ENCODE results near the gene RNF150. TPM values are rescaled to one million over a fixed set of nuclear protein-coding genes. Genes with fewer than 3 reads are reported as not detected.

Gene RNF150
- total RNA-seq, 4 donors from 2014 or later, result 9.7 to 58.2 (median 36.6) TPM

- no peak for DNase-seq
- Histone ChIP-seq H3K27me3 (no peaks in the 10 kb centered on the region), H3K4me1 (no peaks in the 10 kb centered on the region), H3K9me3 (no peaks in the 10 kb centered on the region), H3K27ac (no peak overlapping the region), H3K4me3 (no peak overlapping the region), H3K36me3 (no peaks in the 10 kb centered on the region)
- TF ChIP-seq POLR2A (IDR thresholded peaks at IDR 0.05) (no peak), CTCF (IDR thresholded peaks at IDR 0.05) (no peak)
- intact Hi-C loops (cut with DNase I; ENCODE audit: low total_unique reads), result no loop called here
These were observed 66.6 kb downstream of the RNF150 start for GRCh38 chr4:141066690-141067089.

GRCh38 chr4:141065872-141066271 is 67.4 kb downstream of the RNF150 start:
- no peaks in the 10 kb centered on the region for H3K27me3 ChIP-seq
- H3K27ac ChIP-seq, result no peak overlapping the region
- TF ChIP-seq POLR2A (IDR thresholded peaks at IDR 0.05) (no peak), CTCF (IDR thresholded peaks at IDR 0.05) (no peak)
- H3K4me1 ChIP-seq, result no peaks in the 10 kb centered on the region
- no peak for DNase-seq
- no peaks in the 10 kb centered on the region for H3K9me3 ChIP-seq
- H3K4me3 ChIP-seq, result no peak overlapping the region
- no peaks in the 10 kb centered on the region for H3K36me3 ChIP-seq
- intact Hi-C loops (cut with DNase I; ENCODE audit: low total_unique reads), result no loop called here

- TF ChIP-seq CTCF (IDR thresholded peaks at IDR 0.05) (no peak), POLR2A (IDR thresholded peaks at IDR 0.05) (no peak)
- no peak for DNase-seq
- intact Hi-C loops (cut with DNase I; ENCODE audit: low total_unique reads), result no loop called here
These were observed 70.6 kb downstream of the RNF150 start for GRCh38 chr4:141062651-141063050.

GRCh38 chr4:141058591-141059512 is 74.4 kb downstream of the RNF150 start:
- TF ChIP-seq POLR2A (IDR thresholded peaks at IDR 0.05) (no peak), CTCF (IDR thresholded peaks at IDR 0.05) (no peak)
- no peaks in the 10 kb centered on the region for H3K9me3 ChIP-seq
- intact Hi-C loops (cut with DNase I; ENCODE audit: low total_unique reads), result no loop called here
- no peak overlapping the region for H3K27ac ChIP-seq
- no peaks in the 10 kb centered on the region for H3K27me3 ChIP-seq
- H3K4me3 ChIP-seq, result no peak overlapping the region
- no peaks in the 10 kb centered on the region for H3K36me3 ChIP-seq
- no peak for DNase-seq
- no peaks in the 10 kb centered on the region for H3K4me1 ChIP-seq

More at GRCh38 chr4:141062651-141063050, 70.6 kb downstream of the RNF150 start:
- H3K27ac ChIP-seq, result no peak overlapping the region
- H3K36me3 ChIP-seq, result no peaks in the 10 kb centered on the region
- H3K9me3 ChIP-seq, result no peaks in the 10 kb centered on the region
- no peak overlapping the region for H3K4me3 ChIP-seq
- H3K4me1 ChIP-seq, result no peaks in the 10 kb centered on the region
- no peaks in the 10 kb centered on the region for H3K27me3 ChIP-seq

GRCh38 chr4:141057582-141057981 is 75.7 kb downstream of the RNF150 start:
- Histone ChIP-seq H3K27ac (no peak overlapping the region), H3K36me3 (no peaks in the 10 kb centered on the region), H3K4me1 (no peaks in the 10 kb centered on the region), H3K4me3 (no peak overlapping the region), H3K27me3 (no peaks in the 10 kb centered on the region), H3K9me3 (no peaks in the 10 kb centered on the region)
- TF ChIP-seq CTCF (IDR thresholded peaks at IDR 0.05), result no peak
- no peak for TF ChIP-seq POLR2A (IDR thresholded peaks at IDR 0.05)
- no peak for DNase-seq
- intact Hi-C loops (cut with DNase I; ENCODE audit: low total_unique reads), result no loop called here

Measured in uterus (tissue), 4 donors.